Globus pallidus (tissue), 1 donor: ENCODE results near the gene NTM.
A peak's percentile ranks its signal among the peaks of the same experiment; 100 is the strongest.

Source experiments
- DNase-seq: peaks from one replicate; pipeline ENCODE4 v3.0.0-alpha.2; 2015; ENCODE audit warnings: low spot score

Gene NTM

GRCh38 chr11:131373095-131373725 lies 2.8 kb downstream of the NTM start:
- DNase-seq, result no peak

GRCh38 chr11:131373756-131374155 lies 3.3 kb downstream of the NTM start:
- DNase-seq, result no peak

DNA sequence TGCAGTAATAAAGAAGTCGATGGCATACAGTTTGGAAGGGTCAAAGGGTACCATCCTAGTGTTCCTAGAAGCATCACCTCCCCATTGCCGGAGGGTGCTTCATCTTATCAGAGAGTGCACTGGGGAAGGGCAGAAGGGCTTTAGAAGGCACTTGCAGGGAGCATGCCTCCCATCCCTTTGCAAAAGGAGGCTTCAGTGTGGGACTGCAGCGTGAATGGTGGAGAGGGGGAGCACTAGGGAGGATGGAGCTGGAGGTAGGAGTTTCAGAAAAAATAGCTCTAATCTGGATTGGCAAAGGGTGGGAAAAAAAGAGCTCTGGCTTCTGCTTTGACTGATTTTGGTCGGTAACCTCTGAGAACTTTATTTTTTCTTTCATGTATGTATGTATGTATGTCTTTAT lies 5.0 kb downstream of the NTM start:
- no peak for DNase-seq

DNA sequence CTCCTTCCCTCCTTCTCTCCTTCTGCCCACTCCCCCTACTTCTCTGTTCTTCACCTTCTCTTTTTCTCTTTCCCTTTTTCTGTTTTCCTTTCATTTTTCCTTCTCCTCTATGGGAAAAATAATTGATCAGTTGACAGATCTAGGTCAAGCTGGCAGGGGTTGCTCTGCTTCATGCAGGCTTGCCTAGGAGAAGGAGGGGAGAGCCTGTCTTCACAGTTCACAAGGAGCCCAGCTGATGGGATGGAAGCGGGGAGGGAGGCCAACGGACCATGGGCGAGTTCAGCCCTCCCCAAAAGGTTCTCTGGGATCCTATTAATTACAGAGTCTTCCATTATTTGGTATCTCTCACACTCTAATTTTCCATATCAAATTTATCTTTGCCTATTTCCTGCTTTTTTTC lies 5.5 kb downstream of the NTM start:
- DNase-seq, result no peak

GRCh38 chr11:131378931-131379330 lies 8.5 kb downstream of the NTM start:
- DNase-seq, result no peak

GRCh38 chr11:131385763-131386390 lies 15.5 kb downstream of the NTM start:
- no peak for DNase-seq

GRCh38 chr11:131386408-131386807 lies 16.0 kb downstream of the NTM start:
- no peak for DNase-seq

DNA sequence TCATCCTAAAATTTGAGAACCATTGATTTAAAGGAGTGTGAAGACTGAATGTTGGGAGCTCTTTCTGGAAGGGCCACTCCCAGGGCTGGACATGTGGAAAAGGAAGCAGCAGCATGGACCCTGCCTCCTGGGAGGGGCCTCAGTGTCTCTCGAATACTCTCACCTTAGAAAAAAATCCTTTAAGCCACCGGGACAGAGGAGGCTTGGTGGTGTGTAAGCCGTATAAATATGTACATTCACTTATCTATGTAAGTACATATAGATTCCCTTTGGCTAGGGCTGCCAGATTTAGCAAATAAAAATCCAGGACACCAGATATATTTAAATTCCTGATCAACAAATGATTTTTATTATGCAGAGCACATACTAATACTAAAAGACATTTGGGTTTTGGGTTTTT lies 17.6 kb downstream of the NTM start:
- no peak for DNase-seq

DNA sequence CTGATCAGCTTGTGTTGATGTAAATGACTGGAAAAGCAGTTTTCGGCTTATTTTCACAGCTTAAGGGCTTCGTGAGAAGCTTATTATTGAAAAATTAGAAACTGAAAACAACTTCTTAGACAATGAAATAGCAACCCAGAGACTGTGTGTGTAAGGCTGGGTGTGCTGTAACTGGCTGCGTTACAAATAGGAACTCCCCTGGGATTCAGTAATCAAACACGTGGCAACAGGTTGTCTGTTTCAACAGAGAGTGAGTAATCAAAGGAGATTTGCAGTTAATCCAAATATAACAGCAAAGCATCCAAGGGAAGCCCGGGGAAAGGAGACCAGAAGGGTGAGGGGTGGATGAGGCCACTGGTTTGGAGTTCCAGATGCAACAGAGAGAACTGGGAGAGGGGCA lies 19.2 kb downstream of the NTM start:
- DNase-seq, result no peak

DNA sequence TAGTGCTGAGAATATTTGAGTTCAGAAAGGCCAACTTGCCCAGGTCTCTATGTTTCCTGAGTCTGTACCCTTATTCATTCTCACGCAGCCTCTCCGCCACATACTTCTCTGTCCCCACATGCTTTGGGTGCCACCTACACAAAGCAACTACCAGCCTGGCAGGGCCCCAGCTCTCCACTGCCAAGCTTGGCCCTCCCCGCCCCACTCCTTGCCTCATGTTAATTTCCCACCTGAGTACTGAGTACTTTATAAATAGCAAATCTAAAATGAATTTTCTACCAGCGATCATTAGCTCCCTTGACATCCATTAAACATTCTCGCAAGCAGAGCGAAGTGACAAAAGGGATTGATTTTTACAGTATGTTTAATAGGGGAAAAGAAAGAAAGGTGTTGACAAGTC lies 20.8 kb downstream of the NTM start:
- no peak for DNase-seq

- DNase-seq, result peak; percentile 55
These were observed 22.3 kb downstream of the NTM start for GRCh38 chr11:131392528-131393255.

DNA sequence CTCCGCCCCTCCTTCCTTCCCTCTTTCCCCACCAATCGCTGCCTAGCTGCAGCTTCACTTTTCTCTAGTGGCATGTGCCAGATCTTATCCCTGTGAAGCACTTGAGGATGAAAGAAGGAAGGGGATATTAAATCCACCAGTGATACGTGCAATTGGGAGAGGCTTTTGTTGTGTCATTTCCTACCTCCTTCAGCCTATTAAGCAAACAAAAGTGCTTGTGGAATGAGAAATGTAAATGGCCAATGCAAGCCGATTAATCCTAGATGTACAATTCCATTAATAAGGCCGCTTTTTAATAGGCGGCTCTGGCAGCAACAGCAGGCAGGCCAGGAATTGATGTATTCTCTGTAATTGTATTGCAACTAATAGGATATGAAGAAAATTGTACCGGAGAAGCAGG lies 23.3 kb downstream of the NTM start:
- no peak for DNase-seq

DNA sequence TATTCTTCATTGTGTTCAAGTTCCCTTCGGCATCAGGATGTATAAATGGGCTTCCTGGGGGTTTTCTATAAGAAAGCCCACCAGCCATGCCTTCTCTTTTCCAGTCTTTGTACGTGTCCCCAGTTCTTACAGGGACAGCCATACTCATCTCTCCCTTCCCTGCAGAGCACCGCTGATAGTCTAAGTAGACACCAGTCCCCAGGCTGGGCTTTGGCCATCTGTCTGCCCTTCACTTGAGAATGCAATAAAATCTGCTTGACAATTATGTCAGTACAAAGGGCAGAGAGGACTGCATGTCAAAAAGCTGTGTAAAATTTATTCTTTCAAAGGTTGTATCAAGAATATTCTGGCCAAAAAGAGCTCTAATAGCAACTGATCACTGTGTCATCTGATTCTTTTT lies 27.3 kb downstream of the NTM start:
- no peak for DNase-seq

DNA sequence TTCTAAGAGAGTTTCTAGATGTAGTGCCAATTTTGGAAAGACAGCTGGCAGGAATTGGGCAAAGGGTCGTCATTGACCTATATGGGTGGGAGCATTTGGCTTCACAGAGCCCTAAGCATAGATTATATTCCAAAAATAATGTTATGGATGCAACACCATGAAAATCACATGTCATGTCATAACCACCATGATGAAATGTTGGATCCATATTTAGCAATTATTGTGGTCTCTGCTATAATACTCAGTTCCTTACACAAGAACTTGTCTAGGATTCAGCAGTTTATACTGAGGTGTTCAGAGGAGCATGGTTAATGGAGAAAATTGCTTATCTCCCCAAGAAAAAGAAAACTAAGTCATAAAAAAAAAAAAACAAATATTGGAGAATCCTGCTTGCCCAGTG lies 31.6 kb downstream of the NTM start:
- no peak for DNase-seq

DNA sequence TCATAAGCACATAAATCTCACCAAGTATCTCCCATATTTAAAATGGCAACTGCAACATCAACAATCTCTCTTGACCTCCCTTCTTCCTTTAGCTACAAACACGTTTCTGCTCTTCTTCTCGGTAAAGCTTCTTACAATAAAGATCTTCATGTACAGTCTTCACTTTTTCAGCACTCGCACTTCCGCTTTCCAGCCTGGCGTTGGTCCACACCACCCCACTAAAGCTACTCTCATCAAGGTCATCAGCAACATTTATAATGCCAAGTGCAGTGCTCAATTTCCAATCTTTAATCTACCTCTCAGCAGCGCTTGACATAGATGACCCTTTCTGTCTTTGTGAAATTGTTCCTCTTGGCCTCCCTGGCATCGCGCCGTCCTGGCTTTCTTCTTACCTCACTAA lies 33.6 kb downstream of the NTM start:
- DNase-seq, result no peak

DNA sequence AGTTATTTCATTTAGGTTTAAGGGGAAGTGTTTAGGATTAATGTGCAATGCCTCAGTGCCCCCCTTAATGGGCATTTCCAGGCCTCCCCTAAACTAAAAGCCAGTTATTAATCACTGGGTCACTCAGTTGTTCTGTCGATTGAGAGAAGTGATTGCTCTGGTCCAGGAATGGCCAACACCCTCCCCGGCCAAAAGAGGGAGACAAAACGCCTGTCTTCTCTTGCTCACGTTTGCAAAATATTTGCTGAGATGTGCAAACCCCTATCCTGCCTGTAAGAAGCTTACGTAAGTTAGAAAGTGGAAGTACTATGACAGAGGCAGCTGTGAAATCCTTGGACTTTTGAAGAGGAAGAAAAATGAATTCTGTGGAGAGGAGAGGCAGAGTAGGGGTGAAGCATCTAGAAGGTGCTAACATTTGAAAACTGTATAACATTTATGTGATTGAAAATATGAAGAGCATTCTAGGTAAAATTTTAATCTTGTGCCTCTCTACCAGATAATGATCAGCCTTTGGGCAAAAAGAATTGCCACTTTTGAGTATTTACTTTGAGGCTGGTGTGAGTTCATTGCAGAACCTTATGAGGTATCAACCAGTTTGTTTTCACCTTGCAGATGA lies 37.7 kb downstream of the NTM start:
- peak; percentile 55 for DNase-seq

DNA sequence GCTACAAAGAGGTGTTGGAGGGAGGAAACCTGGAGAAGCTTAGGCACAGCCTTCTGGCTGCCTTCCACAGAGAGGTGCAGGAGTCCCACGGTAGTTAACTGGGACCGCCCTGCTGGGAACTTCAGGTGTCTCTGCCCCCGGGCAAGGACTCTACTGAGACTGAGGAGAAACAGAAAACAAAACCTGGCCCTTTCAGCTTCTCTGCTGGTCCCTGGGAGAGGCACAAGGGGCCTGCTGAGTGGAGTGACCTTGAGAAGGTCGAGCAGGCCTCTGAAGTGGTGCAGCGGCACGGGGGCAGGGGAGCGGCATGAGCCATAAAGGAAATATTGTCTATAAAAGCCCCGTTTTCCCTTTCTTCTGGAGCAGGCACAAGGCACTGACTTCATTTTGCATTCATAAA lies 38.9 kb downstream of the NTM start:
- DNase-seq, result no peak

- DNase-seq, result no peak
These were observed 41.2 kb downstream of the NTM start for GRCh38 chr11:131411636-131412035.

- no peak for DNase-seq
These were observed 41.6 kb downstream of the NTM start for GRCh38 chr11:131412061-131412460.

DNA sequence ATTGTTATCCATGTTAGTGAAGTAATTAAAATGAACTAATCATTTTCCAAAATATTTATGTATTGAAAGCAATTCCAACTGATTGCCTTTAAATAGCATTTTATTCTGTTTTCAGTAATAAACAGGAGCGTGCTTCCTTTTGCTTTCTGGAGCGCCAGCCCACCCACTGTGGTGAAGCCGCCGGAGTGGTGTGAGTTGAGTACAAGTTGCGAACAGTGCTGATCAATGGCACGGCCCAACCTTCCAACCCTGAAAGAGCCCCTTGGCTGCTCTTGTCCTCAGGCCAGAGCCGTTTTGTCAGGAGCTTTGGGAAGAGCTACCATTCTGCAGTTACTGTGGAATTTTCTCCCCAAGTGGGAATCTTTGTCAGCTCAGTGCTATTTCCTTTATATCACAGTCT lies 42.8 kb downstream of the NTM start:
- DNase-seq, result no peak

GRCh38 chr11:131418189-131418588 lies 47.8 kb downstream of the NTM start:
- DNase-seq, result no peak

DNA sequence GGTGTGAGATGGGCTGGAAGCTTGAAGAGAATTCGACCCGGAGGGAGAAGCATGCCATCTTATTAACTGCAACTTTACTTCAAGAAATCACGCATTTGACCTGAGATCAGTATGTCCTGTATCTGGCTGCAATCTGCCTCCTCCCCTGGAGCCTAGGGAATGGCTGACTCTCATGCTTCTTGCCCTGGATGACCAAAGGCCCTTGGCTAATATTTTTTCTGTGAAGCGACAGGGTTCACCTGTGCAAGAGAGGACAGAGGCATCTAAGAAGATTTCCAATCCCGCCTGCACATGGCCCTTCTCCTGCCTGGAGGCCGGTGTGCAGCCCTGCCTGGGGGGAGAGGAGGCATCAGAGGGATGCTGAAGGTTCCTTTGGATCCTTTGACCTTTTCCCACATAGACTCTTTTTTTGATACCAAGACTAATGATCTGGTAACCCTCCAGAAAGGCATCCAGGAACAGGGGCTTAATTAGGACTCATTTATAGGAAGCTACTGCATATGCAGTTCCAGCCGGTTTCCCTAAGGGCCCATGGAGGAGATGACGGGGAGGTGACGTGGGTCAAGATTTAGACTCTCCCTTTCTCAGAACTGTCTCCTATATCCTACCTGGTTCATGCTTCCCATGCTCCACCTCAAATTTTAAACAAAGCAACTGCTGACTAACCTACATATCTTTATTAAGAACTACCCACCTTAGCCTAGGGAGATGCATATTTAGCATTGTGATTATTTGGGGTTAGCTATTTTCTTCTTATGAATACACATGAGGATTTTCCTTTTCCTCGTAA lies 50.8 kb downstream of the NTM start:
- no peak for DNase-seq
